Measurements from ENCODE around the gene VKORC1L1.
"Not testable (repeated sequence)": the region's sequence is repeated elsewhere in the genome, so short reads cannot be mapped to it uniquely, and the experiment has no call there.

Gene VKORC1L1

GRCh38 chr7:65960351-65961074 is 87.6 kb downstream of the VKORC1L1 start:
- Histone ChIP-seq H3K56ac (ENCODE audit: low read length) (no peak overlapping the region), H3K4ac (ENCODE audit: low read depth, low read length) (no peak overlapping the region), H3K4me2 (ENCODE audit: low read length) (no peak overlapping the region), H2BK5ac (ENCODE audit: low read length) (no peak overlapping the region), H4K5ac (ENCODE audit: low read length) (no peak overlapping the region), H2BK120ac (ENCODE audit: low read depth, low read length) (no peak overlapping the region), H3K9ac (ENCODE audit: low read length) (no peak overlapping the region), H3K27ac (ENCODE audit: low read depth, low read length) (no peak overlapping the region), H3K27me3 (ENCODE audit: insufficient read depth, low read length, poor library complexity) (no peaks in the 10 kb centered on the region), H2BK15ac (replicated peaks; ENCODE audit: low read depth) (no peak overlapping the region), H3K18ac (ENCODE audit: low read length) (no peak overlapping the region), H3K4me3 (ENCODE audit: low read length) (no peak overlapping the region), H3K4me1 (ENCODE audit: control insufficient read depth, low read depth, low read length) (no peaks in the 10 kb centered on the region), H2AK5ac (ENCODE audit: low read length) (no peak overlapping the region), H4K8ac (ENCODE audit: low read depth, low read length) (no peak overlapping the region), H3K79me2 (ENCODE audit: control insufficient read depth, insufficient read depth, low read length) (no peaks in the 10 kb centered on the region), H3K79me1 (ENCODE audit: low read length) (no peaks in the 10 kb centered on the region), H3K36me3 (ENCODE audit: control insufficient read depth, insufficient read depth, low read length) (peaks cover 20% of the 10 kb centered on the region), H3K23ac (ENCODE audit: low read length) (no peak overlapping the region)
- no peak for DNase-seq
- WGBS (ENCODE audit: extremely low coverage, insufficient coverage, low lambda C conversion rate) = no CpG with 5 or more reads among the region's 19 CpGs

- Histone ChIP-seq H4K8ac (ENCODE audit: low read depth, low read length) (no peak overlapping the region), H4K5ac (ENCODE audit: low read length) (no peak overlapping the region)
- WGBS (ENCODE audit: extremely low coverage, insufficient coverage, low lambda C conversion rate) = no CpG with 5 or more reads among the region's 6 CpGs
Measured at GRCh38 chr7:65962033-65962432, 89.2 kb downstream of the VKORC1L1 start.

DNA sequence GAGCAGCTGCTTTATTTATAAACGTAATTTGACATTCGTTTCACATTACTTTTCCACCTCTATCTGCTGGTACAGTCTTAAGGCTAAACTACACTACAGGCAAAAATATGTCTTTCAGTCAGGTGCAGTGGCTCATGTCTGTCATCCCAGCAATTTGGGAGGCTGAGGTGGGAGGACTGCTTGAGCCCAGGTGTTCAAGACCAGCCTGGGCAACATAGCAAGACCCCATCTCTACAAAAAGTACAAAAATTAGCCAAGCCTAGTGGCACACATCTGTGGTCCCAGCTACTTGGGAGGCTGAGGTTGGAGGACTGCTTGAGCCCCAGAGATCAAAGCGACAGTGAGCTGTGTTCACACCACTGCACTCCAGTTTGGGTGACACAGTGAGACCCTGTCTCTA is 91.8 kb downstream of the VKORC1L1 start:
- not testable (repeated sequence) for H4K8ac ChIP-seq (ENCODE audit: low read depth, low read length); H3K9ac ChIP-seq (ENCODE audit: low read length); DNase-seq; H3K56ac ChIP-seq (ENCODE audit: low read length); H3K27ac ChIP-seq (ENCODE audit: low read depth, low read length); H2BK120ac ChIP-seq (ENCODE audit: low read depth, low read length); H4K5ac ChIP-seq (ENCODE audit: low read length); H3K79me2 ChIP-seq (ENCODE audit: control insufficient read depth, insufficient read depth, low read length); H3K4me1 ChIP-seq (ENCODE audit: control insufficient read depth, low read depth, low read length); H3K23ac ChIP-seq (ENCODE audit: low read length); H3K4me2 ChIP-seq (ENCODE audit: low read length); H3K4me3 ChIP-seq (ENCODE audit: low read length); H3K18ac ChIP-seq (ENCODE audit: low read length); H3K79me1 ChIP-seq (ENCODE audit: low read length); H3K4ac ChIP-seq (ENCODE audit: low read depth, low read length); H2AK5ac ChIP-seq (ENCODE audit: low read length); H2BK5ac ChIP-seq (ENCODE audit: low read length); H3K27me3 ChIP-seq (ENCODE audit: insufficient read depth, low read length, poor library complexity); H2BK15ac ChIP-seq (replicated peaks; ENCODE audit: low read depth)
- WGBS (ENCODE audit: extremely low coverage, insufficient coverage, low lambda C conversion rate) = no CpG with 5 or more reads among the region's 3 CpGs
- peaks cover 33% of the 10 kb centered on the region for H3K36me3 ChIP-seq (ENCODE audit: control insufficient read depth, insufficient read depth, low read length)

More at GRCh38 chr7:65962033-65962432, 89.2 kb downstream of the VKORC1L1 start:
- H3K23ac ChIP-seq (ENCODE audit: low read length) = no peak overlapping the region
- H2BK120ac ChIP-seq (ENCODE audit: low read depth, low read length) = no peak overlapping the region
- peaks cover 23% of the 10 kb centered on the region for H3K36me3 ChIP-seq (ENCODE audit: control insufficient read depth, insufficient read depth, low read length)
- no peak overlapping the region for H2AK5ac ChIP-seq (ENCODE audit: low read length)
- no peaks in the 10 kb centered on the region for H3K79me1 ChIP-seq (ENCODE audit: low read length)
- H3K4me2 ChIP-seq (ENCODE audit: low read length) = no peak overlapping the region
- no peak for DNase-seq
- H3K4ac ChIP-seq (ENCODE audit: low read depth, low read length) = no peak overlapping the region
- no peak overlapping the region for H3K18ac ChIP-seq (ENCODE audit: low read length)
- H3K27me3 ChIP-seq (ENCODE audit: insufficient read depth, low read length, poor library complexity) = no peaks in the 10 kb centered on the region
- no peak overlapping the region for H2BK15ac ChIP-seq (replicated peaks; ENCODE audit: low read depth)
- H3K9ac ChIP-seq (ENCODE audit: low read length) = no peak overlapping the region
- H2BK5ac ChIP-seq (ENCODE audit: low read length) = no peak overlapping the region
- H3K56ac ChIP-seq (ENCODE audit: low read length) = no peak overlapping the region
- no peaks in the 10 kb centered on the region for H3K79me2 ChIP-seq (ENCODE audit: control insufficient read depth, insufficient read depth, low read length)
- H3K4me1 ChIP-seq (ENCODE audit: control insufficient read depth, low read depth, low read length) = no peaks in the 10 kb centered on the region
- H3K27ac ChIP-seq (ENCODE audit: low read depth, low read length) = no peak overlapping the region
- H3K4me3 ChIP-seq (ENCODE audit: low read length) = no peak overlapping the region

- Histone ChIP-seq H3K9ac (ENCODE audit: low read length) (no peak overlapping the region), H3K36me3 (ENCODE audit: control insufficient read depth, insufficient read depth, low read length) (peaks cover 27% of the 10 kb centered on the region), H3K27me3 (ENCODE audit: insufficient read depth, low read length, poor library complexity) (no peaks in the 10 kb centered on the region), H3K4me3 (ENCODE audit: low read length) (no peak overlapping the region), H3K4ac (ENCODE audit: low read depth, low read length) (no peak overlapping the region), H2BK15ac (replicated peaks; ENCODE audit: low read depth) (no peak overlapping the region), H3K56ac (ENCODE audit: low read length) (no peak overlapping the region), H3K4me2 (ENCODE audit: low read length) (no peak overlapping the region), H3K79me1 (ENCODE audit: low read length) (no peaks in the 10 kb centered on the region), H3K27ac (ENCODE audit: low read depth, low read length) (no peak overlapping the region), H3K23ac (ENCODE audit: low read length) (no peak overlapping the region), H3K4me1 (ENCODE audit: control insufficient read depth, low read depth, low read length) (no peaks in the 10 kb centered on the region), H3K18ac (ENCODE audit: low read length) (no peak overlapping the region), H3K79me2 (ENCODE audit: control insufficient read depth, insufficient read depth, low read length) (no peaks in the 10 kb centered on the region), H2BK5ac (ENCODE audit: low read length) (no peak overlapping the region), H2AK5ac (ENCODE audit: low read length) (no peak overlapping the region), H2BK120ac (ENCODE audit: low read depth, low read length) (no peak overlapping the region), H4K5ac (ENCODE audit: low read length) (no peak overlapping the region), H4K8ac (ENCODE audit: low read depth, low read length) (no peak overlapping the region)
- WGBS (ENCODE audit: extremely low coverage, insufficient coverage, low lambda C conversion rate) = no CpG with 5 or more reads among the region's 6 CpGs
- no peak for DNase-seq
Measured at GRCh38 chr7:65966146-65966545, 93.3 kb downstream of the VKORC1L1 start.

DNA sequence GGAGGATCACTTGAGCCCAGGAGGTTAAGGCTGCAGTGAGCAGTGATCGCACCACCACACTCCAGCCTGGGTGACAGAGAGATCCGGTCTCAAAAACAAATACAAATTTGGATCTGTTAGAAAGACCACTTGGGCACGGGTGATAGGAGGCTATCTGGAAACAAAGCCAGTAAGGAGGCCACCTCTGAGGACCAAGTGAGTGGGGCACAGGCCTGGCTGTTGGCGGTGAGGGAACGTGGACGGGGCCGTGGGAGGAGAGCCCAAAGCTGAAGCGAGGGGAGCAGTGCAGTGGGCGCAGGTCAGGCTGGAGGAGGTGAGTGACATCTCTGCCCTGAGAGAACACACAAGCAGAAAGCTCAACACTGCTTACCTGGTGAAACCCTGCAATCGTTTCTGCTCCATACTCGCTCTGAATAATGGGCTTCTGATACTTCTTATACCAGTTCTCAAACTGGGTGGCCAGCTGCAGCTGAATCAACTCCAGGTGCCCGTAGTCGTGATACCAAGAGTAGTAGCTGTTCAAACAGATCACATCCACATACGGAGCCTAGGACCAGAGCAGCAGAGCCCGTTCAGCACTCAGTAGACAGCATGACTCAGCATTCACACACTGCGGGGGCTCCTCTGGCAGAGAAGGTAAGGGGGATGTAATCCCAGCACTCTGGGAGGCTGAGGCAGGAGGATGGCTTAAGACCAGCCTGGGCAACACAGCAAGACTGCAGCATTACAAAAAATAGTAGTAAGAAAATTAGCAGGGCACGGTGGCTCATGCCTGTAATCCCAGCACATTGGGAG is 94.7 kb downstream of the VKORC1L1 start:
- Histone ChIP-seq H3K18ac (ENCODE audit: low read length) (no peak overlapping the region), H2BK120ac (ENCODE audit: low read depth, low read length) (no peak overlapping the region), H3K27me3 (ENCODE audit: insufficient read depth, low read length, poor library complexity) (no peaks in the 10 kb centered on the region), H3K4me3 (ENCODE audit: low read length) (no peak overlapping the region), H4K5ac (ENCODE audit: low read length) (no peak overlapping the region), H3K56ac (ENCODE audit: low read length) (no peak overlapping the region), H3K36me3 (ENCODE audit: control insufficient read depth, insufficient read depth, low read length) (peaks cover 23% of the 10 kb centered on the region), H2AK5ac (ENCODE audit: low read length) (no peak overlapping the region), H2BK5ac (ENCODE audit: low read length) (no peak overlapping the region), H4K8ac (ENCODE audit: low read depth, low read length) (no peak overlapping the region), H2BK15ac (replicated peaks; ENCODE audit: low read depth) (no peak overlapping the region), H3K4ac (ENCODE audit: low read depth, low read length) (no peak overlapping the region), H3K9ac (ENCODE audit: low read length) (no peak overlapping the region), H3K27ac (ENCODE audit: low read depth, low read length) (no peak overlapping the region), H3K4me1 (ENCODE audit: control insufficient read depth, low read depth, low read length) (no peaks in the 10 kb centered on the region), H3K23ac (ENCODE audit: low read length) (no peak overlapping the region), H3K79me2 (ENCODE audit: control insufficient read depth, insufficient read depth, low read length) (no peaks in the 10 kb centered on the region), H3K79me1 (ENCODE audit: low read length) (no peaks in the 10 kb centered on the region), H3K4me2 (ENCODE audit: low read length) (no peak overlapping the region)
- WGBS (ENCODE audit: extremely low coverage, insufficient coverage, low lambda C conversion rate) = no CpG with 5 or more reads among the region's 17 CpGs
- no peak for DNase-seq

Measured in mesendoderm (in vitro differentiated cells).